Glomerular endothelial cell (primary cell): ENCODE data around the gene CAPRIN1. TPM values are rescaled to one million over a fixed set of nuclear protein-coding genes. Genes with fewer than 3 reads are reported as not detected.
"Not testable (repeated sequence)": the region's sequence is repeated elsewhere in the genome, so short reads cannot be mapped to it uniquely, and the experiment has no call there.

Experiments used
- DNase-seq: peaks from one replicate; pipeline ENCODE4 v3.0.0-alpha.2; 2011; ENCODE audit warnings: low read depth, low spot score; ENCODE audit errors: extremely low read depth
- total RNA-seq: library from RNA; depleted of rRNA; stranded (reverse); fragments of >200 nt; gene quantifications from 2 replicates; pipeline ENCODE4 v1.2.3, GENCODE V29; 2015

CAPRIN1 gene
- total RNA-seq, 1 donor from 2014 or later = 211 TPM

DNA sequence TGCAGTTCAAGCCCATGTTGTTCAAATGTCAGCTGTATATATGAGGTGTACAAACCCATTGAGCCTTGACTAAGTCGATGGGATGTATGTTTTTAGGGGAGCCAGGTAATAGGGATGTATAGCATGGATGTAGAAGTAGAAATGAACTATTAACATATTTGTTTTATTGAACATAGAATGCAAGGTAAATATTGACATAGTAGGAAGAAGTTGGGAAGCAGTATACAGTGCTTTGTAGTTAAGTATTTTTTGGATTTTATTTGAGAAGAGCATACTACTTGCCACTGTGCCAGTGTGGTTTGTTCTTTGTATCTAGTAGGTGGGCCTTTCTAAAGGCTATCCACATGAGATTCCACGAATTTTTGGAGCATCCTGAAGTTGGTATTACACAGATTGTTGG, 33.1 kb downstream of the CAPRIN1 start:
- no peak for DNase-seq

DNA sequence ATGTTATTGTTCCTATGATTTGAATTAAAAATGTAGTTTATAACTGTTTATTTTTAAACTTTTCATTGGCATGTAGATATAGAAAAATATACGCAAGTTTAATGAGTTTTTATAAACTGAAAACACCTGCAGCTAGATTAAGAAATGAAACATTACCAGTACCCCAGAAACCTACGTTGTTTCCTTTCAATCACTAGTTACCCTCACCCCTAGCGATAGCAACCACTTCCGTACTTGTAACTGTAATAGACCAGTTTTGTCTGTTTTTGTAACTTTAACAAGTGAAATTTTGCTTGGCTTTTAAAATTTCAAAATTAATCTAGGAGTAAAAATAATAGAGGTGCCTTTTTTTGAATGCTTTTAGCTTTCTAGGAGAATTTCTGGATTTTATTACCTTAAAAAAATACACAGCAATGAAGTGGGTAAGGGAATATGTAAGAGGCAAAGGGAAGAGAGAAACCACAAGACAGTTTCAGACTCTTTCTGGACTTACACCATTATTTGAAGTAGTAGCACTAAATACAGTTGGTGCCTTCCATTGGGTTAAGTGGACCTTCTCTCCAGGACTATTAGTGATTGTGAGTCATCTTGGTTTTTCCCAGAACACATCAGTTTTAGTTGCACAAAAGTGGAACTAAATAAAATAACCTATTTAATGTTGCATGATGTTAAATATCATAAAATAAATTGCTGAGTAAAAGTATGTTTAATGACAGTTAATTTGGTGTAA, 35.2 kb downstream of the CAPRIN1 start:
- no peak for DNase-seq

- no peak for DNase-seq
Observed at GRCh38 chr11:34091825-34092224, 40.3 kb downstream of the CAPRIN1 start.

DNA sequence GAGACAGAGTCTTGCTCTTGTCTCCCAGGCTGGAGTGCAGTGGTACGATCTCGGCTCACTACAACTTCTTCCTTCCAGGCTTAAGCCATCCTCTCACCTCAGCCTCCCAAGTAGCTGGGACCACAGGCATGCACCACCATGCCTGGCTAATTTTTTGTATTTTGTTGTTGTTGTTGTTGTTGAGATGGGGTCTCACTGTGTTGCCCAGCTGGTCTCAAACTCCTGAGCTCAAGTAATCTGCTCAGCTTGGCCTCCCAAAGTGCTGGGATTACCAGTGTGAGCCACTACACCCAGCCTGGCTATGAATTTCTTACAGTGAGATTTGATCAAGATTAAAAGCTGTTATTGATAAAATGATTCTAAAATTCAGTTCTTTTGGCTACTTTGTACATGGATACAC, 43.4 kb downstream of the CAPRIN1 start:
- not testable (repeated sequence) for DNase-seq

- no peak for DNase-seq
Observed at GRCh38 chr11:34098813-34099212, 47.3 kb downstream of the CAPRIN1 start.

DNA sequence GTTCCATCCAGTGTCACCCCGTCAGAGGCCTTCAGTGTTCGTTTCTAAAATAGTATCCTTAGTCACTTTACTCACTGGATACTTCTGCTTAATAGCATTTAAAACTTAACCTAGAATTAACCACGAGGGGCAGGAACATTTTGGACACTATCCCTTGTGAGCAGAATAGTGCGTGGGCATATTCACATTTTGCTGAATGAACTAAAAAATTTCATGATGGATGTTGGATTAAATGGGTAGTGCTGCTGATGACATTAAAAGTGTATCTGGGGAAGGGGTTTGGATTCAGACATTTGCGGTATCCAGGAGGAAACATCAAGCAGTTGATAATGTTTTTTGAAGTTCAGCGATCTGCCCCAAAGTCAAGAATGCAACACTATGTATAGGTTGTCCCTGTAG, 53.1 kb downstream of the CAPRIN1 start:
- no peak for DNase-seq

DNA sequence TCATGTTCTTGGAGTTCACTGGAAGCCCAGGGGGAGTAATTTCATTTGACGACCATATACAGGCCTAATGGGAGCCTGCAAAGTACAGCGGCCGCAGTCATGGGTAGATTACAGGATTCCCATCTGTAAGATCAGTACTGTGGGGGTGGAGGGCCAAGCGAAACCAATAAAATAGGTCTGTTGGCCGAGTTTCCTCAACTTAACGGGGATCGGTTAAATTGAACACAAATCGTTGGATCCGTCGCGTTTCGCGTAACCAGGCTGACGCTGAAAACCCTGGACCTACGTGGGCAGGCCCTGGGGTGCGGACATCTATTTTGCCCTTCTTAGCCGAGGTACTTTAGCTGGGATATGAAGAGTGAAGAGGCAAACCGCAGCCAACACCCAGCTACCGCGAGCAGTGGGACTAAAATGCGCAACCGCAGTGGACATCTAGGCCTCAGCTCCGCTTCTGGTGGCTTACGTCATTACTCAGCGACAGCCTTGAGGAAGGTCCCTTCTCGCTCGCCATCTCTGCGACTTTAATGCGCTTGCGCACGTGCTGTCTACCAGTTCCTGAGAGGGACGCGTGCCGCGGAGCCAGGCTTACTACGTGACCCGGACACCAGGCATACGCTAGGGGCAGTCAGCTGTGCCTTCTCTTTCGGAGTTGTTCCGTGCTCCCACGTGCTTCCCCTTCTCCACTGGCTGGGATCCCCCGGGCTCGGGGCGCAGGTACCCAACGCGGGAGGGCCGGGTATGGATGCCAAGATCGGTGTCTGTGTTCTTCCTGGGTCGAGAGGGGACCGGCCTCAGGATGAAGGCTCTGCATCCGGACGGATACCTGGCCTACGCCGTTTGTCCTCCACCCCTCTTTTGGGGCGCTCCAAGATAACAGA, 53.8 kb downstream of the CAPRIN1 start, which contains the start of gene NAT10:
Gene NAT10, plus strand, starts transcription at position 551 of the 878 bp plus-strand sequence. CDS start 2,597 bp downstream, outside the sequence.
- DNase-seq = peak; percentile 98

DNA sequence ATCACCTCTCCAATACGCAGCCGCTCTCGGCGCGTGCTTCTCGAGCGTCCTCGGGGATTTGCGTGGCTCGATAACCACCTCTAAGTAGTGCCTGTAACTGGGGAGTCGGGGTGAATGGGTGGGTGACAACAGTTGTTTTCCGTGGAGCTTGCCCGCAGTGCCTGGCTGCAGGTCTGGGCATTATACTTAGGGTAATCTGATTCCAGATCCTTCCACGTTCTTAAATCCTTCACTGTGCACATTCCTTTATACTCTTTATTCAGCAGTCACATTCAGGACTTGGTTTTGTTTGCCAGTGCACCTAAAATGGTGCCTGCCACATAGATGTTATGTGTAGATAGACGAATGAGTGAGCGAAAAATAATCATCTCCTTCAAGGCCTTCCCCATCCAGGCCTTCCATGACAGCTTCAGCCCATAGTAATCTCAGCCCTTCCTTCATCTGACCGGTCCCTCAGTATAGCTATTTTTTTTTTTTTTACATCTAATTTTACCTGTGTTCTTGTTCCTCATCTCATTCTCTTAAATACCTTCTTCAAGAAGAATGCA, 54.5 kb downstream of the CAPRIN1 start:
- no peak for DNase-seq

- no peak for DNase-seq
Observed at GRCh38 chr11:34111722-34112270, 60.3 kb downstream of the CAPRIN1 start.

GRCh38 chr11:34114014-34114413, 62.5 kb downstream of the CAPRIN1 start:
- DNase-seq = no peak

- no peak for DNase-seq
Observed at GRCh38 chr11:34114471-34114870, 62.9 kb downstream of the CAPRIN1 start.

GRCh38 chr11:34120651-34121050, 69.1 kb downstream of the CAPRIN1 start:
- DNase-seq = no peak

- no peak for DNase-seq
Observed at GRCh38 chr11:34124885-34125668, 73.5 kb downstream of the CAPRIN1 start.

GRCh38 chr11:34126959-34127848, 75.7 kb downstream of the CAPRIN1 start:
- no peak for DNase-seq

GRCh38 chr11:34128824-34129223, 77.3 kb downstream of the CAPRIN1 start:
- DNase-seq = no peak

DNA sequence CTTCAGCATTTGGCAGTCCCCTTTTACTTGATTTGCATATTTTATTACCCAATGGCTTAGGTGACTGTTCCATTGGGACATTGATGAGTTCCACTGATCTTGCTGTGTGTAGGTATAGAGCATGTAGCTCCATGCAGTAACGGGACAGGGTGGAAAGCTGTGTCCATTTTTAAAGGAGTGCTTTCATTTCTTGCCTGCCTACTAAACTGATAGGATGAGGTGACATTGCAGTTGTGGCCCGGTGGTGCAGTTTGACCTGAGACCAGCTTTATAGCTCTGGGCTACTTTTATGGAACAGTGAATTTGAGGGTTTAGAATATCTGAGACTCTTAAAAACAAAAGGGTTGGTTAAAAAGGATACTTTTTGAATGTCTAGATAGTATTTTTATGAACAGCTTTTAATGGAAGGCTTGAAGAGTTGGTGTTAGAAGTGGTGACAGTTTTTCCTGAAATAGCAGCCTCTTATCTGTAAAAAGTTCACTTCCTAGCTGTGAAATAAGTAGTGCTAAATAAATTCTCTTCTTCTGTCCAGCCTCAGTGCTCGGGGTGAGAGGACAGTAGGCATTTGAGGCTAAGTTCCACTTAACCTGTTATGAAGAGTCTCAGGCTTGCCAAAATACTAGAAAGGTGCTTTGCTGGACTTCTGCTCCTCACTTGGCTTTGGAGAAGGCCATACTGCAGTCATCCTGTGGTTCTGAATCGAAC, 80.9 kb downstream of the CAPRIN1 start:
- DNase-seq = no peak

DNA sequence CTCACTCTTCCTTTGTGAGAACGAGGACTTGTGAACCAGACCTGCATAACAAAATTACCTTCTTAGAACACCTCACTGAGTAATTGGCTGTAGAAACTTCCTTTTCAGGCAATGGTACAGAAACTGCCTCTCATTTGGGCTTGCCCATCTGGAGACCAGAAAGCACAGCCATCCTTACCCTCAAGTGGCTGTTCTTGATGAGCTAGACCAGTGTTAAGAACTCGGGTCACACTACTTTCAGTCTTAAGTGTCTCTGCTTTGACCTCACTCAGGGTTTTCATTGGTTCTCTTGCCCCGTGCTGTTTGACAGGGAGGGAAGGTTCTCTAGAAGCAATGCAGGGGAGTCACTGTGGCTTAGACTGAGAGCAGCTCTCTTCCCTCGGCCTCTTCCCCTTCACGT, 83.2 kb downstream of the CAPRIN1 start:
- DNase-seq = no peak

DNA sequence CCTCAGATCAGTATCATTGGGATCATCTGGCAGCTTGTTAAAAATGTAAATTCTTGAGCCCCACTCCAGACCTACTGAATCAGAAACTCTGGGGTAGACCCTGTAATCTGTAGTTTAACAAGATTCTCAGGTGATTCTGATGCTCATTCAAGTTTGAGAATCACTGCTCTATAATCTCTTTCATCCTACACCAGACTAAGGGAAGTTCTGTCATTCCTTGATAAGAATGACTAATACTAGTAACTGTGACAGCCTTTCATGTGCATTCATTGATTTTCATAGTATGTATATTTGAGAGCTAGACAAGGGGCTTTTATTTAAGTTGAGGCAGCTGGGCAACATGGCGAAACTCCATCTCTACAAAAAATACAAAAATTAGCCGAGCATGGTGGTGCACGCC, 83.9 kb downstream of the CAPRIN1 start:
- no peak for DNase-seq

DNA sequence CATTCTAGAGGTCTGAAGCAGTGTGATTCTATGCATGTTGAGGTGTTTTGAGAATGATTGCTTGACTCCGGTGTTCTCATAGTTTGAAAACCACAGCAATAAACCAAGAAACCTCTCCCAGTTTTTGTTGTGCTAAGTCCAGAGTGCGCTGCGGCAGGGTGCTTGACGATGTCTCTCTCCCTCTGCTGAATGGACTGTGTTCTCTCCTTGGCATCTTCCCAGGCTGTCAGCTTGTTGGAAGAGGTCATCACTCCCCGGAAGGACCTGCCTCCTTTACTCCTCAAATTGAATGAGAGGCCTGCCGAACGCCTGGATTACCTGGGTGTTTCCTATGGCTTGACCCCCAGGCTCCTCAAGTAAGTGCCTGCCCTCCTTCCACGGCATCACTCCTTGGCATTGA, 84.9 kb downstream of the CAPRIN1 start:
- DNase-seq = no peak
